Astrocyte of the spinal cord (primary cell): Measurements from ENCODE around the gene KCNS3.

ENCODE experiments used
- DNase-seq: peaks from one replicate; pipeline ENCODE4 v3.0.0; 2011; ENCODE audit warnings: low read depth, low spot score
- H3K4me3 ChIP-seq: 2 replicates; pipeline ENCODE4 v1.5.1; 2011; ENCODE audit warnings: low read depth, mild to moderate bottlenecking, low read length, moderate library complexity
- in situ Hi-C: cut with HindIII; loops from 2 replicates; pipeline ENCODE4 v1.10.0; 2017; ENCODE audit warnings: low sequenced_read_pairs
- TF ChIP-seq, protein P1 (sequence below): IDR thresholded peaks from 2 replicates; pipeline ENCODE4 v1.5.1; 2012; ENCODE audit warnings: low read depth, mild to moderate bottlenecking, low read length, inconsistent platforms

KCNS3 gene

DNA sequence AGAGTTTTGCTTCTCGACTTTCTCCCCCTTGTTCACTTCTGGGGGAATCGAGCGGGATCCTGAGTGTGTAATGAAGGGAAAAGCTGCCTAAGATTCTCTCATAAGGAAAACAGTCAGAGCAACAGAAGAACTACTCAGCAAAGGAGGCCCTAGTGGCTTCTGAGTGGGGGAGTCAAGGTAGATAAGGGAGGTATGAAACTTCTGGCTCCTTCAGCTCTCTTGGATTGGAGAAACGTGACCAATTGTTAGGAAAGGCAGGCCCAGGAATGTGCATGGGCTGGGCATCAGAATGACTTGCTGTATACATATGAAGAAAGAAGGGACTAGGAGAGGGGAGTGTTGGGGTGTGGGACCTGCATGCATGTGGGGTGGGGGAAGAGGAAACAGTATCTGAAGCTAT is 73.1 kb downstream of the KCNS3 start:
- DNase-seq, result no peak
- no peak overlapping the region for H3K4me3 ChIP-seq
- TF ChIP-seq, protein P1, sequence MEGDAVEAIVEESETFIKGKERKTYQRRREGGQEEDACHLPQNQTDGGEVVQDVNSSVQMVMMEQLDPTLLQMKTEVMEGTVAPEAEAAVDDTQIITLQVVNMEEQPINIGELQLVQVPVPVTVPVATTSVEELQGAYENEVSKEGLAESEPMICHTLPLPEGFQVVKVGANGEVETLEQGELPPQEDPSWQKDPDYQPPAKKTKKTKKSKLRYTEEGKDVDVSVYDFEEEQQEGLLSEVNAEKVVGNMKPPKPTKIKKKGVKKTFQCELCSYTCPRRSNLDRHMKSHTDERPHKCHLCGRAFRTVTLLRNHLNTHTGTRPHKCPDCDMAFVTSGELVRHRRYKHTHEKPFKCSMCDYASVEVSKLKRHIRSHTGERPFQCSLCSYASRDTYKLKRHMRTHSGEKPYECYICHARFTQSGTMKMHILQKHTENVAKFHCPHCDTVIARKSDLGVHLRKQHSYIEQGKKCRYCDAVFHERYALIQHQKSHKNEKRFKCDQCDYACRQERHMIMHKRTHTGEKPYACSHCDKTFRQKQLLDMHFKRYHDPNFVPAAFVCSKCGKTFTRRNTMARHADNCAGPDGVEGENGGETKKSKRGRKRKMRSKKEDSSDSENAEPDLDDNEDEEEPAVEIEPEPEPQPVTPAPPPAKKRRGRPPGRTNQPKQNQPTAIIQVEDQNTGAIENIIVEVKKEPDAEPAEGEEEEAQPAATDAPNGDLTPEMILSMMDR, result no peak
- in situ Hi-C loops, result no loop called here

DNA sequence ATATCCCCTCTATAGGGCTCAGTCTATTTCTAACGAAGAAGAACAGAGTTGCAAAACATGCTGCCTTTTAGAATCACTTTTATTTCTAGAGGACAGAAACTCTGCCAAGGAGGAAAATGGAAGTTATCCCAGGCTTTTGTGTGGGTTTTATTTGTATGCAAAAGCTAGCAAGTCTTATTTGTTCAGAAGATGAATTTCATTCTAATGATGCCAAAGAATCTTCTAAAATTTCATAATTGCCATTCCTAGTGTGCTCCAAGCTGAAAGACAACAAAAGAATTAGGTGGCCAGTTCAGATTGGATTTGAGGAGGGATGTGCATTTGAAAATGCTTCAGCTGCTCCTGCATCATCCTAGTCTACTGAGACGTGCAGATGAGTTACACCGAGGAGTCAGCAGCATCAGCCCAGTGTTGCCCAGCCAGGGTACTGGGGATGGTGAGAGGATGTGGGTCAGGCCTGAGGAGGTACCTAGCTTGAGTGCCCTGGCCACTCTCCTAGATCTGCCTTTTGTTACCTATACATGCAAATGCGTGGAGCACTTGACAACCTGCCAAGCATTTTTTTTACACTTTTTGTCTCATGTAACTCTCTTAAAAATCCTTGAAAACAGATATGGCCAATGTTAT is 80.1 kb downstream of the KCNS3 start:
- TF ChIP-seq, protein P1, result no peak
- no peak overlapping the region for H3K4me3 ChIP-seq
- in situ Hi-C loops, result no loop called here
- DNase-seq, result no peak

DNA sequence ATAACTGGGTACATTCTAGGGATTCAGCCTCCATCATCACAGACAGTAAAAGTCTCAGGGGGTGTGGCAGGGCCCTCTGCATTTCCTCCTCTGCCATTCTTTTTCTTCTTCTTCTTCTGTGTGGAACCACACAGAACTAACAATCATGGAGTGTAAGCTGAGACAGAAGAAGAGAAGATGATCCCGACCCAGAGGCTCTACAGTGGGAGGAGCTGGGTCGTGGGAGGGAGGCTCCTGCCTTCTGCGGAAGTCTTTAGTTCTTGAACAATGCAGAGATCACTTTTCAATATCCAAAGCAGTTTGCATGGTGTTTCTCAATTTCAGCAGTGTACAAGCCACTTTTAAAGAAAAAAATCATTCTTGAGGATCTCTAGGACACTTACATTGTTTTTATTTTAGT is 80.9 kb downstream of the KCNS3 start:
- DNase-seq, result no peak
- in situ Hi-C loops, result no loop called here

DNA sequence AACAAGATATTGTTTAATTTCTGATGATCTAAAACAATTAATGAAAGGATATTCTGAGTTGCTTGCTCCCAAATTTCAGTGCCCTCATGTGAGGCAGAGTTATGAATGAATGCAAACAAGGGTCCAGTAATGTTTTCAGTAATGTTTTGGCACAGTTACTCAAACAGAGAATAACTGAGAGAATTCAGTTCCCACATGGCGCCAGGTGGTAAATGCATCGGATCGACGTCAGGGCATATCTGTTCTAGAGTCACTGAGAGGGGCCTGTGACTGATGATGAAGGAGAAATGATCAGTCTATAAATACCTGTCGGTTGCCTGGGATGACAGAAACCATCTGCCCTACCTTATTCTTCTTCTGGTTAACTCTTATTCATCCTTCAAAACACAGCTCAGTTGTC is 81.4 kb downstream of the KCNS3 start:
- in situ Hi-C loops, result no loop called here
- no peak overlapping the region for H3K4me3 ChIP-seq
- no peak for DNase-seq
- TF ChIP-seq, protein P1, result no peak

More for the DNA sequence above, 80.9 kb downstream of the KCNS3 start:
- TF ChIP-seq, protein P1, result no peak
- no peak overlapping the region for H3K4me3 ChIP-seq

DNA sequence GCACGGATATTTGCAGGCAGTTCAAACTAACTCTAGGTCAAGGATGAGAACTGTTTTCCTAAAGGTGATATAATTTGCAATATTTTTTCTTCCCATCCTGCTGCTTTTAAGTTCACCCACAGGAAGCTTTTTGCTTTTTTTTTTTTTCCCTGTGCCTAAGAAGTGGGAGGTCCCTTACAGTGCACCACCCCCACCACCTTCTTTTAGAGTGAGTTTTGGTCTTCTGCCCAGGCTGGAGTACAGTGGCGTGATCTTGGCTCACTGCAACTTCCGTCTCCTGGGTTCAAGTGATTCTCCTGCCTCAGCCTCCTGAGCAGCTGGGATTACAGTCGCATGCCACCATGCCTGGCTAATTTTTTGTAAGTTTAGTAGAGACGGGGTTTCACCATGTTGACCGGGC is 82.5 kb downstream of the KCNS3 start:
- TF ChIP-seq, protein P1, result no peak
- DNase-seq, result no peak
- no peak overlapping the region for H3K4me3 ChIP-seq
- in situ Hi-C loops, result no loop called here

DNA sequence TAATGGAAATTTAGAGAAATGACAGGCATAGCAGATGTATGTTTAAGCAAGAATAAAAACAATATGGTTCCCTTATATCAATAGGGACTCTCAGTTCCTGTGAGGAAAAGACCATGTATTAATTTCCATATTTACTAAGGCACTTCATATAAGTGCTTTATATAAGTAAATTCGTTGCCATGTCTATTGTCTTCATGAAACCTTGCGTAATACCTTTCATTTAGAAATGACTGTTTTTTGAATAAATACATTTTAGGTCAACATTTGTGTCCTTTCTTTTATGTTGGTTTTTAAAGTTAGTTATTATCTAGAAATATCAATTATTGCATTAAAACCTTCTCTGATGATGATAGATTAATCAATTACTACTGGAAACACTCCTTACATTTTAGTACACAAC is 83.3 kb downstream of the KCNS3 start:
- in situ Hi-C loops, result no loop called here
- TF ChIP-seq, protein P1, result no peak

More for the DNA sequence above, 83.3 kb downstream of the KCNS3 start:
- H3K4me3 ChIP-seq, result no peak overlapping the region
- no peak for DNase-seq
